ENCODE measurements around the gene RSPRY1.

DNA sequence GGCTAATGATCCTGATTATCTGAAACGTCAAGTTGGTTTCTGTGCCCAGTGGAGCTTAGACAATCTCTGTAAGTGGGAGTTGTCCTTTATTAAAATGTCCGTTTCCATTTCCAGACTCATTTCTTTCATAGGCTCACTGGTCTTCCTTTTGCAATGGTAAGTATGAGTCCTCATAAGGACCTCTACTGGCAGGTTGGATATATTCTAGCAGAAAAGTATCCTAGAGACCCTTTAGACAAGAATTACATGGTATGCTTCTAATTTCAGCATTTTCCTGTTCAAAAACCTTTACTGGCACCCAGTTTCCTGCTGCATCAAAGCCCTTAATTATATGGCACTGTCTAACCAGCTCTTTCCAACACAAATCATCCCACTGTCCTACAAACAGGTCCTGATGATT lies 30.8 kb downstream of the RSPRY1 start:
- TF ChIP-seq CTCF (IDR thresholded peaks at IDR 0.05) (no peak), EZH2 (IDR thresholded peaks at IDR 0.05) (no peak)

Measured in neural progenitor cell (in vitro differentiated cells).